BLaER1 treated with 17β-estradiol and CSF1 and Interleukin-3, amounts not matched to agents 10 nM and 100 nM (cell line): Measurements from ENCODE around the gene AMIGO1.
"Not testable (repeated sequence)": the region's sequence is repeated elsewhere in the genome, so short reads cannot be mapped to it uniquely, and the experiment has no call there.

Source experiments
- H3K27ac ChIP-seq, 11 experiments: shearing (Covaris generic); formaldehyde crosslinking; 2 replicates each; pipeline ENCODE4 v1.8.1; 2022
- H3K27me3 ChIP-seq, 11 experiments: shearing (Covaris generic); formaldehyde crosslinking; 2 replicates each; pipeline ENCODE4 v1.8.1; 2022
- H3K36me3 ChIP-seq, 11 experiments: shearing (Covaris generic); formaldehyde crosslinking; 2 replicates each; pipeline ENCODE4 v1.8.1; 2022
- H3K4me1 ChIP-seq, 10 experiments: shearing (Covaris generic); formaldehyde crosslinking; 2 replicates each; pipeline ENCODE4 v1.8.1; 2022
- H3K4me2 ChIP-seq, 11 experiments: shearing (Covaris generic); formaldehyde crosslinking; 2 replicates each; pipeline ENCODE4 v1.8.1; 2022
- H3K4me3 ChIP-seq, 10 experiments: shearing (Covaris generic); formaldehyde crosslinking; 2 replicates each; pipeline ENCODE4 v1.8.1; 2022
- H3K9ac ChIP-seq, 11 experiments: shearing (Covaris generic); formaldehyde crosslinking; 2 replicates each; pipeline ENCODE4 v1.8.1; 2022
- H3K9me3 ChIP-seq, 11 experiments: shearing (Covaris generic); formaldehyde crosslinking; replicated peaks in 1 of 11; 2 replicates each; pipeline ENCODE4 v1.8.1; 2022
- H4K20me1 ChIP-seq, 11 experiments: shearing (Covaris generic); formaldehyde crosslinking; 2 replicates each; pipeline ENCODE4 v1.8.1; 2022
- Cebpa-rat ChIP-seq, 11 experiments: shearing (Covaris generic); IDR thresholded peaks; 2 replicates each; pipeline ENCODE4 v1.8.1; 2022

Gene AMIGO1

DNA sequence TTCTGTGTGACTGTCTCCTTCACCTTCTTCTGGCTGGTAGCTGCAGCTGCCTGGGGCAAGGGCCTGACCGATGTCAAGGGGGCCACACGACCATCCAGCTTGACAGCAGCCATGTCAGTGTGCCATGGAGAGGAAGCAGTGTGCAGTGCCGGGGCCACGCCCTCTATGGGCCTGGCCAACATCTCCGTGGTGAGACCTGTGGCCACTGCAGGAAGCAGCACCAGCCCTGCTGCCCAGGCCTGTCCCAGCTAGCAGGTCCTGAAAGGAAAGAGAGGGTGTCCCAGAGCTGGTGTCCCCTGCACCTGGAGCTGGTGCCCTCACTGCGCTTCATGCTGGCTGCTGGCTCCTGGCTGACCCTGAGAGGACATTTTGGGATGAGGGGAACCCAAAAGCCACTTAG lies 31.7 kb downstream of the AMIGO1 start:
- H3K36me3 ChIP-seq: no peaks in the 10 kb centered on the region
- no peaks in the 10 kb centered on the region for H3K9me3 ChIP-seq
- no peak overlapping the region for H3K9ac ChIP-seq
- H3K4me2 ChIP-seq: peak overlapping the region in 4 of 11 experiments; percentile 16 to 64 (median 36); a peak in 8 of 22 replicates
- H4K20me1 ChIP-seq: no peaks in the 10 kb centered on the region; a peak in 1 of 22 replicates
- no peak for TF ChIP-seq Cebpa-rat (IDR thresholded peaks at IDR 0.05)
- no peak overlapping the region for H3K4me3 ChIP-seq
- no peaks in the 10 kb centered on the region for H3K27me3 ChIP-seq
- H3K27ac ChIP-seq: no peak overlapping the region
- H3K4me1 ChIP-seq: peaks cover under 1 to 16% (median 3%) of the 10 kb centered on the region in 10 experiments

DNA sequence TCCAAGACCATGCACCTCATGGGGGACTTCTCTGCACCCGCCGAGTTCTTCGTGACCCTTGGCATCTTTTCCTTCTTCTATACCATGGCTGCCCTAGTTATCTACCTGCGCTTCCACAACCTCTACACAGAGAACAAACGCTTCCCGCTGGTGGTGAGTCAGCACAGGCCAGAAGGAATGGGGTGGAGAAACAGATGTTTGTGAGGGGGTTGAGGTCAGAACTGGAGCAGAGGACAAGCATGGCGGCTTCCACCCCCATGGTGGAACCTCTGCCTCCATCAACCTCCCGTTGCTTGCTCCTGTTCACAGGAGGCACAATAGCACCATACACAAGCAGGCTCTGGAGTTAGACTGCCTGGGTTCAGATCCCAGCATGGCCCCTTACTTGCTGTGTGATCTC lies 32.7 kb downstream of the AMIGO1 start:
- H3K9ac ChIP-seq: no peak overlapping the region
- no peaks in the 10 kb centered on the region; a peak in 1 of 22 replicates for H4K20me1 ChIP-seq
- H3K36me3 ChIP-seq: no peaks in the 10 kb centered on the region
- no peak overlapping the region for H3K4me2 ChIP-seq
- H3K4me1 ChIP-seq: peaks cover 0 to 16% (median 3%) of the 10 kb centered on the region in 10 experiments; a peak in 10 of 20 replicates
- no peaks in the 10 kb centered on the region for H3K9me3 ChIP-seq
- H3K27me3 ChIP-seq: no peaks in the 10 kb centered on the region
- H3K4me3 ChIP-seq: no peak overlapping the region
- no peak for TF ChIP-seq Cebpa-rat (IDR thresholded peaks at IDR 0.05)
- H3K27ac ChIP-seq: no peak overlapping the region

- no peaks in the 10 kb centered on the region for H3K9me3 ChIP-seq
- no peak overlapping the region for H3K4me3 ChIP-seq
- peaks cover 0 to 11% (median 5%) of the 10 kb centered on the region in 11 experiments; a peak in 10 of 22 replicates for H3K27me3 ChIP-seq
These were observed 34.3 kb downstream of the AMIGO1 start for GRCh38 chr1:109475261-109475660.

DNA sequence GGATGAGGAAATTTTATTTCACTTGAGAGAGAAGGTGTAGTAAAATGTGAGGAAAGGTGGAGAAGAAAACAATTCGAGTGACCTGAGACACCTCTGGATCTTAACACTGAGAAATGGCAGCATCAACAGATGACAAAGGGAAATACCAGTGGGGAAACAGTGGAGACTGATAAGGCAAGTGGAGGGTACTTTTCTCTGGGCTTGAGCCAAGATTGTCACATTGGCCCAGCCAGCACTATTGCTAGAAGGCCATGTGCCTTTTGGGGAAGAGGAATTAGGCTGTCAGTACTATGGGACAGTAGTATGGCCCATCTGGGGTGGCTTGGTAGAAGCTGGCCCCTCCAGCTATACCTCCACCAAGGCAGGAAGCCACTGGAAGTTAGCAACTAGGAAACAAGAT lies 34.8 kb downstream of the AMIGO1 start:
- Histone ChIP-seq H3K27me3 (peaks cover 0 to 17% (median 11%) of the 10 kb centered on the region in 11 experiments; a peak in 13 of 22 replicates), H3K27ac (no peak overlapping the region), H3K9me3 (no peaks in the 10 kb centered on the region), H3K4me1 (peaks cover 0 to 16% (median 3%) of the 10 kb centered on the region in 10 experiments; a peak in 10 of 20 replicates), H4K20me1 (no peaks in the 10 kb centered on the region; a peak in 1 of 22 replicates), H3K4me3 (no peak overlapping the region), H3K36me3 (no peaks in the 10 kb centered on the region), H3K9ac (no peak overlapping the region), H3K4me2 (no peak overlapping the region)
- no peak for TF ChIP-seq Cebpa-rat (IDR thresholded peaks at IDR 0.05)

More at GRCh38 chr1:109475261-109475660, 34.3 kb downstream of the AMIGO1 start:
- Histone ChIP-seq H3K27ac (no peak overlapping the region), H3K4me2 (no peak overlapping the region), H3K36me3 (no peaks in the 10 kb centered on the region), H4K20me1 (no peaks in the 10 kb centered on the region; a peak in 1 of 22 replicates), H3K4me1 (peaks cover 0 to 16% (median 3%) of the 10 kb centered on the region in 10 experiments; a peak in 10 of 20 replicates), H3K9ac (no peak overlapping the region)
- no peak for TF ChIP-seq Cebpa-rat (IDR thresholded peaks at IDR 0.05)

GRCh38 chr1:109473284-109474057 lies 36.1 kb downstream of the AMIGO1 start:
- H3K9ac ChIP-seq, H4K20me1 ChIP-seq, H3K27ac ChIP-seq, H3K9me3 ChIP-seq, H3K4me2 ChIP-seq, H3K4me3 ChIP-seq, H3K36me3 ChIP-seq: not testable (repeated sequence)
- peaks cover 0 to 11% (median 3%) of the 10 kb centered on the region in 10 experiments; a peak in 10 of 20 replicates for H3K4me1 ChIP-seq
- peaks cover 8 to 29% (median 23%) of the 10 kb centered on the region in 11 experiments for H3K27me3 ChIP-seq

DNA sequence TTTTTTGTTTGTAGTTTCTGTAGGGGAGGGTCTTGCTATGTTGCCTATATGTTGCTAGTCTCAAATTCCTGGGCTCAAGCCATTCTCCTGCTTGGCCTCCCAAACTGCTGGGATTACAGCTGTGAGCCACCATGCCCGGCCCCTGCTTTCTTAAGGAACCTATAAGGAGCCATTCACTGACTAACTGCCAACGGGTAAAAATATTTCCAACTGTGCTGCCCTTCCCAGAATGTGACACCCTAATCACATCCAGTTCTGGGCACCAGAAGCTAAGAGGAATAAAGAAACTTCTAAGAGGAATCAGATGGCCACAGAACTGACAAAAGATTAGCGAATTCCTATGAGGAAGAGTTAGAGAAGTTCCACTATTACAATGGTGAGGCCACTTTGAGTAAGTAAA lies 36.7 kb downstream of the AMIGO1 start:
- H3K4me3 ChIP-seq: no peak overlapping the region
- no peaks in the 10 kb centered on the region; a peak in 1 of 22 replicates for H4K20me1 ChIP-seq
- no peaks in the 10 kb centered on the region for H3K9me3 ChIP-seq
- no peak overlapping the region for H3K27ac ChIP-seq
- peaks cover 14 to 36% (median 30%) of the 10 kb centered on the region in 11 experiments for H3K27me3 ChIP-seq
- no peak for TF ChIP-seq Cebpa-rat (IDR thresholded peaks at IDR 0.05)
- no peaks in the 10 kb centered on the region for H3K36me3 ChIP-seq
- H3K4me1 ChIP-seq: peaks cover 0 to 4% (median under 1%) of the 10 kb centered on the region in 10 experiments; a peak in 10 of 20 replicates
- no peak overlapping the region for H3K9ac ChIP-seq
- no peak overlapping the region for H3K4me2 ChIP-seq

GRCh38 chr1:109470245-109470644 lies 39.3 kb downstream of the AMIGO1 start:
- Histone ChIP-seq H4K20me1 (no peaks in the 10 kb centered on the region; a peak in 2 of 22 replicates), H3K4me2 (no peak overlapping the region), H3K36me3 (no peaks in the 10 kb centered on the region), H3K9ac (no peak overlapping the region), H3K27ac (no peak overlapping the region), H3K9me3 (peaks cover 4 to 16% (median 11%) of the 10 kb centered on the region in 11 experiments; a peak in 18 of 22 replicates), H3K4me1 (peaks cover 4 to 9% (median 8%) of the 10 kb centered on the region in 10 experiments; a peak in 13 of 20 replicates), H3K4me3 (no peak overlapping the region), H3K27me3 (peaks cover 39 to 61% (median 55%) of the 10 kb centered on the region in 11 experiments)
- TF ChIP-seq Cebpa-rat (IDR thresholded peaks at IDR 0.05): no peak

- H3K4me2 ChIP-seq: no peak overlapping the region
- H3K9ac ChIP-seq: no peak overlapping the region
- no peaks in the 10 kb centered on the region for H3K36me3 ChIP-seq
- H3K4me3 ChIP-seq: no peak overlapping the region
- H3K4me1 ChIP-seq: peaks cover 4 to 9% (median 8%) of the 10 kb centered on the region in 10 experiments; a peak in 13 of 20 replicates
- TF ChIP-seq Cebpa-rat (IDR thresholded peaks at IDR 0.05): no peak
- peaks cover 4 to 18% (median 11%) of the 10 kb centered on the region in 11 experiments; a peak in 18 of 22 replicates for H3K9me3 ChIP-seq
- H3K27ac ChIP-seq: no peak overlapping the region
- peaks cover 44 to 75% (median 66%) of the 10 kb centered on the region in 11 experiments for H3K27me3 ChIP-seq
- no peaks in the 10 kb centered on the region; a peak in 2 of 22 replicates for H4K20me1 ChIP-seq
These were observed 40.6 kb downstream of the AMIGO1 start for GRCh38 chr1:109468903-109469302.

DNA sequence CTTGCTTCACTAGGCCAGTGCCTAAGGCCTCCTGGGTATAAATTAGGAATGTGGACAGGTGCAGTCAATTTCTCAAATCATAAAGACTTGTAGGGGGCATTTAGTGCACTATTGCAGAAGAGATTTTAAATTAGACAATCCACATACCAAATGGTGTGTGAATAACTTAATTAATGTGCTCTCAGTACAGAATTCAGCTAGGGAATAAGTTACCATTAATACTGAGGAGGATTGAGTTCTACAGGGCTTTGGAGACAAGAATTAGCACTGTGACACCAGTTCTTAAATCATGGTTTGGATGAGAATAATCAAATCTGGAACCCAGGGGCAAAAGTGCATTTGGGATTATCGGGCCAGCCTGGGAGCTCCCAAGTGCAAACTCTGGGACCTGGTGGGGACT lies 41.5 kb downstream of the AMIGO1 start:
- Histone ChIP-seq H3K9ac (no peak overlapping the region), H3K9me3 (peaks cover 4 to 18% (median 11%) of the 10 kb centered on the region in 11 experiments; a peak in 18 of 22 replicates), H3K27me3 (peaks cover 44 to 81% (median 69%) of the 10 kb centered on the region in 11 experiments), H3K4me3 (no peak overlapping the region), H3K4me1 (peaks cover 4 to 9% (median 8%) of the 10 kb centered on the region in 10 experiments; a peak in 13 of 20 replicates), H4K20me1 (no peaks in the 10 kb centered on the region; a peak in 2 of 22 replicates), H3K27ac (no peak overlapping the region), H3K36me3 (no peaks in the 10 kb centered on the region), H3K4me2 (no peak overlapping the region)
- TF ChIP-seq Cebpa-rat (IDR thresholded peaks at IDR 0.05): no peak
